HG02938 (cell line): ENCODE measurements around the gene TNF.
"Not testable (repeated sequence)": the region's sequence is repeated elsewhere in the genome, so short reads cannot be mapped to it uniquely, and the experiment has no call there.

Experiments
- ATAC-seq: cut with Tn5 transposase; IDR thresholded peaks from one replicate; pipeline ENCODE4 v1.9.1; 2021; ENCODE audit warnings: mild to moderate bottlenecking, moderate library complexity; ENCODE audit not compliant: unreplicated experiment

Gene TNF

DNA sequence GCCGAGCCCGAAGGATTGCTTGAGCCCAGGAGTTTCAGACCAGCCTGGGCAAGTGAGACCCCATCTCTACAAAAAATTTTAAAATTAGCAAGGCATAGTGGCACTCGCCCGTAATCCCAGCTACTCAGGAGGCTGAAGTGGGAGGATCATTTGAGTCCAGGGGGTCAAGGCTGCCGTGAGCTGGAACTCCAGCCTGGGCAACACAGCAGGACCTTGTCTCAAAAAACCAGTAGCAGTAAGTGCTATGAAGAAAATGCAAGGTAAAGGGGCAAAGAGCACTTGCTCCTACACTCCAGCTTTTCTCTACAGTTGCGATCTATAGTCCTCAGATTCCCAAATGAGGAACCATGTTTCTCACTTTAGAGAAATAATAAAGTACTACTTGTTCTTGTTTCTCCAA lies 31.7 kb upstream of the TNF start:
- ATAC-seq, result no peak

DNA sequence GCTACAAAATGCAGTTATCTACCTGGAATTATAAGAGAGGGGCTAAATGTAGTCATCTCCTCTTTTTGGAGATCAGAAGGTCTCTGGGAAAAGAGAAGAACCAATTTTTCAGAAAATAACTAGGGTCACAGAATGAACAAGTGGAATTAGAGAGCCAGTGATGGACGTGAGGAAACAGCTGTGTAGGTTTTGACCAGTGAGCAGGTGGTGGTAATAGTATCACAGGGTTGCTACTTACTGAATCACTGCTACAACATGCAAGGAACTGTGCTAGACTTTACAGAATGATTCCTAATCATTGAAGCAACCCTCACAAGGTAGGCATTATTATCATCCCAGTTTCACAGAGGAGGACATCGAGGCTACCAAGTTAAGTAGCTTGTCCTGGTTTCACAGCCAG lies 30.7 kb upstream of the TNF start:
- no peak for ATAC-seq

DNA sequence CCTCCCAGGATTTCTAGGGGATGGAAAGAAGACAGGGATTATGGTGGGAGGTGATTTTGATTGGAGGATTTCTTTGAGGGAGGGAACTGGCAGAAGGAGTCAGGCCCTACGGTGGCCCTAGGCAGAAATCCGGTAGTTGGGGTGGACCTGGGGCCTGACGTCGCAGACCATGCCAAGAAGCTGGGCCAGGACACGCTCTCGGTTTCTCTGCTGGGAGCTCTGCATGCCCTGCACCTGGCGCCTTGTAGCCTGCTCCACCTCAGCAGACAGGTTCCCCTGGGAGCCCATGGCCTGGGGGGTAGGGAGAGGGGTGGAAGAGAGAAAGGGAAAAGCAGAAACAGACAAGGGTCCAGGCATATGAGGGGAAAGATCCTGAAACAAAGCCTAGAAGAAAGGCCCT lies 30.1 kb upstream of the TNF start:
- no peak for ATAC-seq

DNA sequence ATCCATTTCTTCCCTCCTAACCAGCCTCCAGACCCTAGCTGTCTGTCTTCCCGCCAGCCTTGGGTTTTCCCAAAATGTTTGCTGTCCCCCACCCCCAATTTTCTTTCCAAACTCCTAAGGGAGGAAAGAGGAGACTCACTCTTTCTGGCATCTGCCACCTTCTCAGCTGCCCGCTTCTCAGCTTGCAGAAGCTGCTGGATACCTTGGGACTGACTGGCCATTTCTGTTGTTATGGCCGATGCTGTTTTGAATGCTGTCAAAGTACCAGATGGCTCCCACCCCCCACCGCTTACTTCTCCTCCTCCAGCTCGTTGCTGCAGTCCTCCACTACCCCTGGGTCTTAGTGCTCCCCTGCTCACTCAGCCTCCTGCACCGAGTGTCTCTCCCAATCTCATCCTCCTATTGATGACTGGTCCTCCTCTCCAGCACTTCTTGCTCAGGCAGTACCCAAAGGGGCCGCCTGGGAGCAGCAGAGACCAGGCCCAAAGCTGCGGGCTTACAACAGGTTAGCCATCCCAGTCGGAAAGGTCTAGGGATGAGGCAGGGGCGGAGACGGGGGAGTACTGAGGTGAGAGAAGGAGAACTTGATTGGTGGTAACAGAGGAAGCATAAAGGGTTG lies 28.9 kb upstream of the TNF start, which contains the start of gene ATP6V1G2:
Gene ATP6V1G2 (minus strand): TSS at position 270 of the 619 bp plus-strand sequence. CDS start 49 bp downstream, at position 221.
- ATAC-seq, result peak; percentile 38

DNA sequence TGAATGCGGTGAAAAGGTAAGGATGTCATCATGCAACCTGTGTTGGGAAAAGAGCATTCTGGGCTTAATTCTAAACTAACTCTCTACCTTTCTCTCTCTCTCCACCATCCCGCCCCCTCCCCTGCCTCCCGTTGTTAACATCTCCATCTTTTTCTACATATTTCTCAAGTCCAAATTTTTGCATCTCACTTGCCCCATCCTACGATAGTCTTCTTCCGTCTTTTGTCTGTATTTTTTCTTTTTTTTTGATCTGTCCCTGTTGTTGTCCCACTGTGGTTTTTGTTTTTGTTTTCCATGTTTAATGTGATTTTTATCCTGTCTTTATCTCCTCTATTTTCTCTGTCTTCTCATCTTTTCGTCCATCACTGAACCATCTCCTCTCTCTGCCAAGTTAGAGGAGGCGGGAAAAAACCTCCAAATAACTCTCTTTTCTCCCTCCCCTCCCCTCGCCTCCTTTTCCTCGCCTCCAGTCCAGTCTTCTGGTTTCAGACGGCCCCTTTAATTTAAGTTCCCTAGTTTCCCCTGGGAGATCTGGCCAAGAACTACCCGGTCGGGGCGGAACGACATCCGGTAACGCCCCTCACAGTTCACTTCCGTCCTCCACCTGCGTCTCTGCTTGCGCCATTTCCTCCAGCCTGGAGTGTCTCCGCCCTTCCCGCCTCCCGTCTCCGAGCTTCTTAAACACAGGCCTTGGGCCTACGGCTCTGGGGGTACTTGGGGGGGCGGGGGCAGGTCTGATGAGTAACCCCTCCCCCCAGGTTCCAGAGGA lies 28.2 kb upstream of the TNF start, which contains the start of gene NFKBIL1:
Gene NFKBIL1 (plus strand): TSS at position 651 of the 769 bp plus-strand sequence. CDS start 87 bp downstream, at position 738.
- ATAC-seq, result peak; percentile 63

DNA sequence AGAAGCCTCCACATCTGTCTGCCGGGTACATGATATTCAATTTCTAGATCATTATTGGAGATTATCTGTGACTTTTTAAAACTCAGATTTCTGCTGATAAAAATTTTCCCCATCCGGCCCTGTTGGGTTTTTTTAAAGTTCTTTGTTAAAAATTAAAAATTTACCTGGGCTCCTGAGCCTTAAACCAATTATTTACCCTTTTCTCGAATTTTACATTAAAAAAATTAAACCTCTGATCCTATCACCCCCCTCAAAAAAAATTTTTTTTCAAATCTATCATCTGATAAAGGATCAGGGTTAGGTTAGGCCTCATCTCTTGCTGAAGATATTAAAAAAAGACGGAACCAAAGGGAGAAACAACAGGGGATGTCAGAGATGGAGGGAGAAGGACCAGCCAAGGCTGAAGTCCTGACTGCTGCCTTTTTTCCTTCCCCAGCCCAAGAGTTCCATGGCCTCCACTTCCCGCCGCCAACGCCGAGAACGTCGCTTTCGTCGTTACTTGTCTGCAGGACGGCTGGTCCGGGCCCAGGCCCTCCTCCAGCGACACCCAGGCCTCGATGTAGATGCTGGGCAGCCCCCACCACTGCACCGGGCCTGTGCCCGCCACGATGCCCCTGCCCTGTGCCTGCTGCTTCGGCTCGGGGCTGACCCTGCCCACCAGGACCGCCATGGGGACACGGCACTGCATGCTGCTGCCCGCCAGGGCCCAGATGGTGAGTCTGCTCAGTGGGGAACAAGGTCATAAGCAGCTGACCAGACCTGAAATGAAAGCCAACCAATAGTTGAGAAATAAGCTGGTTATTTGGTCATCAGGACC lies 27.4 kb upstream of the TNF start:
- ATAC-seq, result no peak

DNA sequence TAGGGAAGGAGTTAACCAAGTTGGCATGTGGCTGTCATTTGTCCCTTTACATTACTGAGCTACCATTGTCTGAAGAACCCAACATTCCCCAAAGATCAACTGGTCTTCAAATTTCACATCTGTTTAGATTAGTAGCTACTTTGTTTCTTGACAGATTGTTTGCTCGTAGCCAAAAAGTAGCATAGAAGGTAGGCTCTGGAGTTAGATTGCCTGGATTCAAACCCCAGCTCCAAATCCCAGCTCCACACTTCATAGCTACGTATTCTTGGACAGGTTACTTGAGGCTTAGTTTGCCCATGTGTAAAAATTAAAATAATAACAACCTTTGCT lies 26.9 kb upstream of the TNF start:
- ATAC-seq, result no peak

DNA sequence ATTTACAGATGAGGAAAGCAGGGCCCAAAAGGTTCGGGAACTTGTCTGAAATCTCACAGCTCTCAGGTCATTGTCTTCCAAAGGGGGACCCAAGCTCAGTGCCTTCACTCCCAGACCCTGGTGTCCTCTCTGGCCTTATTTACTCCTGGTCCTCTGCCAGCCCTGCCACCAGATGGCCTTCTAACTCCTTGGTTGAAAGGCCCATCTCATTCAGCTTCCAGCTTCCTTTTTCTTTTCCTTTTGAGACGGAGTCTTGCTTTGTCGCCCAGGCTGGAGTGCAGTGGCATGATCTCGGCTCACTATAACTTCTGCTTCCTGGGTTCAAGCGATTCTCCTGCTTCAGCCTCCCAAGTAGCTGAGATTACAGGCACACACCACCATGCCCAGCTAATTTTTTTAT lies 24.0 kb upstream of the TNF start:
- ATAC-seq, result not testable (repeated sequence)

DNA sequence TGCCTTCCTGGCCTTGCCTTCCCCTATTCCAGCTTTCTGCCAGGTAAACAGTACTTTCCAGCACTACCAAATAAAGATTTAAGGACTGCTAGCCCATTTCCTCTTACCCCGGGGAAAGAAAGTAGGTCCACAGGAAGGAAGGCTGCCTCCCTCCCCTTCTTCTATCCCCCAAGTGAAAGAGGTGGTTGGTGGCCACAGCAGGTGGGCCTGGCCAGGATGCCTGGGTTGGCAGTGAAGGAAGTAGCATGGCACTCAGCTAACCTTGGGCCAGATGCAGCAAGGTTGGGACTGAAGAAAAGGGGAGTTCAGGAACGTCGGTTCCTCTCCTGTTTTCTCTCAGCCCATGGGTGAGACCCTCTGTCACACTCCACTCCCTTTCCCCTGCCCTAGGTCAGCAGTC lies 19.1 kb upstream of the TNF start:
- ATAC-seq, result no peak

DNA sequence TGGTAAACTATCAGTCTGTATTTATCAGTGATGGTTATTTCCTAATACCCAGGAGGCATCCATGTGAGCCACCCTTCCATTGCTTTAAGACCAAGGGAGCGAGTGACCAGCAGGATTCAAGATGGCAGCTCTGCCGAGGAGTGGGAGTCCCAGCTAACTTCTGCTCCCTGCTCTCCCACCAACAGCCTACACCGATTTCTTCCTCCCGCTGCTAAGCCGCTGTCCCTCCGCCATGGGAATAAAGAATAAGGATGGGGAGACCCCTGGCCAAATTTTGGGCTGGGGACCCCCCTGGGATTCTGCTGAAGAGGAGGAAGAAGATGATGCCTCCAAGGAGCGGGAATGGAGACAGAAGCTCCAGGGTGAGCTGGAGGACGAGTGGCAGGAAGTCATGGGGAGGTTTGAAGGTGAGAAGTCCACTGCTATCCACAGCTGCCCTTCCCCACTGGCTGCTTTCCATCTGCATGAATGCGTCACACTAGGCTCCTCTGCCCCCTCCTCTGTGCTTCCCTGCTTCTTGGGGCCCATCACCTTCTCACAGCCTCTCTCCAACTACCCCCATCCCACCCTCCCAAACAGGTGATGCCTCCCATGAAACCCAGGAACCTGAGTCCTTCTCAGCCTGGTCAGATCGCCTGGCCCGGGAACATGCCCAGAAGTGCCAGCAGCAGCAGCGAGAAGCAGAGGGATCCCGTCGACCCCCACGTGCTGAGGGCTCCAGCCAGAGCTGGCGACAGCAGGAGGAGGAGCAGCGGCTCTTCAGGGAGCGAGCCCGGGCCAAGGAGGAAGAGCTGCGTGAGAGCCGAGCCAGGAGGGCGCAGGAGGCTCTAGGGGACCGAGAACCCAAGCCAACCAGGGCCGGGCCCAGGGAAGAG lies 17.7 kb upstream of the TNF start:
- ATAC-seq, result no peak

DNA sequence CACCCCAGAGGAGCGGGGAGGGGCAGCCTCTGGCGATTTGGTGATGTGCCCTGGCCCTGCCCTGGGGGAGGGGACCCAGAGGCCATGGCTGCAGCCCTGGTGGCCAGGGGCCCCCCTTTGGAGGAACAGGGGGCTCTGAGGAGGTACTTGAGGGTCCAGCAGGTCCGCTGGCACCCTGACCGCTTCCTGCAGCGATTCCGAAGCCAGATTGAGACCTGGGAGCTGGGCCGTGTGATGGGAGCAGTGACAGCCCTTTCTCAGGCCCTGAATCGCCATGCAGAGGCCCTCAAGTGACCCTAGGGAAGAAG lies 17.1 kb upstream of the TNF start:
- ATAC-seq, result no peak

DNA sequence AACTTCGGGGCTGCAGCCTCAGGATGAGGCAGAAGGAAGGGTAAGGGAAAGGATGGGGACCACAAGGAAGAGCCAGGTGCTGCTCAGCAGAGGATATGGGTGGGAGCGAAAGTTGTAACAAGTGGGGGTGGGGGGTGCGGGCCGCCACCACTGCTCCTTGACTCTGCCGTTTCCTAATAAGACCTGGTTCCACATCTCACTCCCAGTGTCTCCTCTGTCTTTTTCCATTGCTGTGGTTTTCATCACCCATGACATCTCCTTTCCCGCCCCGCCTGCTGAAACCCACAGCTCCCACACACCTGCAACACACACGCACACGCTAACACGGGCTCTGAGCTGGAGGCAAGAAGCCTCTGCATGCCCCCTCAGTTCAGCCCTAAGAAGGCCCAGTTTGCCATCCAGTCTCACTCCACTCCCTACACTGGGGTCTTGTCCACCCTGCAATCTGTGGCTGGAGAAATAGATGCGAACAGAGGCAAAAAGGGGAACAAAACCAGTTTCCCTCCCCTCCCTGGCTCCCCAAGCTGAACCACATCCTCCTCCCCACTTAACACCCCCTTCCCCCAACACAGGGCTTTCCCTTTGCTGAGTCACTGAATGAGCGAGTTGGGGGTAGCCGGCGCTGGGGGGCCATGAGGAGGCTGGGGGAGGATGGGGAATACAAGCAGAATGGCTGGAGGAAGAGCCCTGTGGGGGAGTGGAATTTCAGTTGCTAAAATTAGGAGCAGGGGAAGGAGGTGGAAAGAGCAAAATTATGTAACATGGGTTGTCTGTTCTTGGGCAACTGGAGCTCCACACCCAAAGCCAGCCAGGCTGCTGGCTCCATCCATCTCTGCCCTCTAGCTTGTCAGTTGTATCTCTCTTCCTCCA lies 16.5 kb upstream of the TNF start:
- ATAC-seq, result no peak

DNA sequence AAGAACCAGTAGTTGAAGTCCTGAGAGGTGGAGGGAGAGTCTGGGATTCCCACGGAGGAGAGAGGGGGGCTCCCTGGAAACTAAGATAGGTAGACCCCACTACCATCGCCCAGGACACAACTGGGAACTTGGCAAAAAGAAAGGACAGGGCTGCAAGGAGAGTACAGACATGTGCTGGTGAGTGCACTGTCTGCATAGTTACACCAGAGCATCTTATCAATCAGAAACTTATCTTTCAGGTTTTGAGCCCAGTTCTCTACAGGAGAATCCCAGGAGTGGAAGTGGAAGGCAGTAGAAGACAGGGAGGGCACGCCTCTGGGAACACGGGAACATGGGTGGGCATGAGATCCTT lies 15.8 kb upstream of the TNF start:
- ATAC-seq, result no peak

DNA sequence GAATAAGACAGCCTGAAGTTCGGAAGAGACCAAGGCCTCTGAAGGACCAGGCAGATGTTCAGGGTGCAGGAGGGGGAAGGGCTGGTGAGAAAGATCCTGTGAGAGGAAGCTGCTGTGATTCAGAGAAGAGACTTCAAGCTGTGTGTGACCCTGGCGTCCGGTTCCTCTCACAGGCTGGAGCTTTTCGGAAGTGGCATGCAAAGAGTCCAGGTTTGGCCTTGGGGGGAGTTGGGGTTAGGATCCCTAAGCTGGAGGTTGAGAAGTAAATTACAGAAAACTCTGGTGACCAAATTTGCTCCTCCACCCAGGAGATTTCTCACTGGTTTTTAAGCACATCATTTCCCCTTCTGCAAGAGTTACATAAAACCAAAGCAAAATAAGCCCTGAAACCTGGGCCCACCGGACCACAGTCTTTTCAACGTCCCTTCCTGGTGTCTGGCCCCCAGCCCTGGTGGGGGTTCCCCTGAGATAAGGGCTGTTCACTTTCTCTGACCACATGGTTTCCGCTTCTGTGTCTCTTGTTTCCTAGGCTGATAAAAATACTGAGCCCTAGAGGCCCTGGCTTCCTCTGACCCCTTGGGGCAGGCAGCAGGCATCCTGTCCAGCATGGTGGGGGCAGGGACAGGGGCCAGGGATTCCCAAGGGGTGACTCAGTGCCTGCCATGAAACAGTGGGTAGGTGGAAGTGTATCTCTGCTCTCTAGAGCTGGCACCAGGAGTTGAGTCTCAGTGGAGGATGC lies 15.2 kb upstream of the TNF start:
- peak; percentile 52 for ATAC-seq

DNA sequence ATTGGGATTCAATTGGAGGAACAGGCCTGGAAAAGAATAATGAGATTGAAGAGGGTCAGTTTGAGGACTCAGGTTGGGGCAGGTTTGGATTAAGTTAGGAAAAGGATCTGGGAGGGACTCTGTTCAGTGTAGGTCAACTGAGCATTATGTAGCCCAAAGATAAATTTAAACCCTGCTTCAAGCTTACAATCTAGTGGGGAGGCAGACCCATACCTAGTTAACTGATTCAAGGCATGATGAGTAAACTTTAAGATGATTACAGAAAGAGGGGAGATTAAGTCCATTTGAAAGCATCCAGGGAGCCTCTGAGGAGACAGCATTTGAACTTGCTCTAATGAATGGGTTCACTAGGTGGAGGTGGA lies 14.7 kb upstream of the TNF start:
- no peak for ATAC-seq

DNA sequence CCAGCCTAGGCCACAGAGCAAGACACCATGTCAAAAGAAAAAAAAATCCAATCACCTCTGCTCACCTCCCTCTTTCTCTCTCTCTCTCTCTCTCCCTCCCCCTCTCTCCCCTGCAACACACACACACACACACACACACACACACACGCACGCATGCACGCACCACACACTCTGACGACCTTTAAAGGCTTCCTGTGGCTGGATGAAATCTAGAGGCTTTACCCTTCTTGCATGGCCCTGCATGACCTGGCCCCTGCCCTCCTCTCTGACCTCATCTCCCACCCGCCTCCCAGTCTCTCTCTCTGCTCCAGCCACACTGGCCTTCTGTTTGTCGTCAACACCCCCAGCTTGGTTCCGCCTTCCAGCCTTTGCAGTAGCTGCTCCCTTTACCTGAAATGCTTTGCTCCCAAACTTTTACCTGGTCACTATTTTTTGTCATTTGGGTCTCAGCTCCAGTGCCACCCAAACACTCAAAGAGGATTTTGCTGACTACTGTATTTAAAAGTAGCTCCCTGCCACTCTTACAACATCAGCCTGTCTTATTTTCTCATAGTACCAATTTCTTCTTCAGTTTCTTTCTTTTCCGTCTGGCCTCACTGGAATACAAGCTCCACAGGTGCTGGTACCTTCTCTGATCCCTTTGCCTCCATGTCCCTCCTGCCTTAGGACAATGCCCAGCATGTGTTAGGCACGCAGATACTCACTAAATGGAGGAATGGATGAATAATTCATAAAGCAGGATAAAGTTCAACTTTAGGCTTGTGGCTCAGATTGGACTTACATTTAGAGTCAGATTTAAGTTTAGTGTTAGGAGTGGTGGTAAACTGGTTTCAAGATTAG lies 7.6 kb upstream of the TNF start:
- ATAC-seq, result no peak

DNA sequence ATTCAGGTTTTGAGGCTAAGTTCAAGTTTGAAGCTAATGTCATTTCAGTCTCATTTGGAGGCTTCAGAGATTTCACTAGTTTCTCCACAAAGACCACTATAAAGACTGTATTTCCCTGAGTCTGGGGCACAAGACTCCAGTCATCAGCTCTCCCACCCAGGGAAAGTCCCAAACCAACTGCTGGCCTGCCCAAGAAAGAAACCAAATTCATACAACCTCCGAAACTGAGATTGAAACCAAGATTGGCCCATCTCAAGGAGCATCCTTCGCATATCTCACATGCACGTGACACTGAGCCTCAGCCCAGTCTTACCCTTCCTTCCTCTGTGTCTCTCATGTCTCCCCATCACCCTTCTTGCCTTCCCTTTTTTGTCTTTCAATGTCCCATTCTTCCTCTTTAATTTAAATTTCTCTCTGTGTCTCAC lies 6.8 kb upstream of the TNF start:
- peak; percentile 60 for ATAC-seq

DNA sequence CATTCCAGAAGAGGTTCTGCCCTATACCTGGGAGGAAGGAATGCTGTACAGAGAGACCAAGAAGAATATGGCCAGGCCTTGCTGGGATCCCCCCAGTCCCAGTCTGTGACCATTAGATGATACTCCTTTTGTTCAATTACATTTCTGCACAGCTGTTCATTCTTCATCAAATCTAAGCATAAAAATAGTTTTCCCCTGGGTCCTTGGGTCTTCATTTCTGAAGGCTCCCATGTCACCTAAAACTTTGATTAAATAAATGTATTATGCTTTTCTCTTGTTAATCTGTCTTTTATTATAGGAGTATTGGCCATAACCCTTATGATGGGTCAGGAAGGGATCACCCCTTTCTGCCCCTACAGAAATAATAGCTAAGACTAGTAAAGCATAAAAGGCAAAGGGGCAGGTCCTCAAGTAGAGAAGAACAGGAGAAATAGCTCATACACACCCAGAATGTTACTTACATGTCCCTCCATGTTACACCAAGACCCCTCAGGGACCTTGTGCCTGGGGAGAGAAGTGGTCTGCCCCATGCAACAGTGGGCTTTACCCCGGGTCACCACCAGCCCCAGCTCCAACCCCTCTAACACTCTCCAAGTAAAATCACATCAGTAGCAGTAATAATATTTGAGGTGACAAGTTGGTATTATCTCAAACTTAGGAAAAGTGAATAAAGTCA lies 5.4 kb upstream of the TNF start:
- ATAC-seq, result no peak
